BJ (cell line): ENCODE measurements around the gene TSPAN14. TPM values are rescaled to one million over a fixed set of nuclear protein-coding genes. Genes with fewer than 3 reads are reported as not detected.
"Not testable (repeated sequence)": the region's sequence is repeated elsewhere in the genome, so short reads cannot be mapped to it uniquely, and the experiment has no call there.

ENCODE experiments used
- CTCF ChIA-PET: fragments of 350-600 bp; formaldehyde crosslinking; extraction: SDS; loops from one replicate; lab custom pipeline; 2021; ENCODE audit warnings: antibody characterized with exemption, inconsistent platforms; lab: Yijun Ruan, JAX
- POLR2A ChIA-PET: fragments of 300-600 bp; sonication (Branson Sonifier 250); formaldehyde crosslinking; extraction: SDS; loops from one replicate; lab custom pipeline; 2021; ENCODE audit warnings: antibody characterized with exemption; lab: Charles Lee
- DNase-seq: peaks from one replicate; pipeline ENCODE4 v3.0.0-alpha.2; 2011; ENCODE audit warnings: low read depth
- H3K27me3 ChIP-seq: 2 replicates; pipeline ENCODE4 v1.6.0; 2011; ENCODE audit warnings: low read length; ENCODE audit not compliant: control insufficient read depth, insufficient read depth
- H3K36me3 ChIP-seq: 2 replicates; pipeline ENCODE4 v1.5.1; 2011; ENCODE audit warnings: low read length; ENCODE audit not compliant: control insufficient read depth, insufficient read depth
- H3K4me3 ChIP-seq: 2 replicates; pipeline ENCODE4 v1.5.1; 2011; ENCODE audit warnings: low read depth, mild to moderate bottlenecking, control low read depth, low read length
- polyA plus RNA-seq: library from polyadenylated mRNA; depleted of rRNA; stranded (reverse); fragments of >200 nt; gene quantifications from 2 replicates; pipeline ENCODE4 v1.2.3, GENCODE V29; 2011
- TF ChIP-seq, protein P1 (sequence below): IDR thresholded peaks from 2 replicates; pipeline ENCODE4 v1.5.1; 2011; ENCODE audit warnings: low read depth, mild to moderate bottlenecking, control low read depth, inconsistent platforms, low read length, moderate library complexity; ENCODE audit not compliant: insufficient read depth

The TSPAN14 gene
- polyA plus RNA-seq, 1 experiment = 33.3 TPM

DNA sequence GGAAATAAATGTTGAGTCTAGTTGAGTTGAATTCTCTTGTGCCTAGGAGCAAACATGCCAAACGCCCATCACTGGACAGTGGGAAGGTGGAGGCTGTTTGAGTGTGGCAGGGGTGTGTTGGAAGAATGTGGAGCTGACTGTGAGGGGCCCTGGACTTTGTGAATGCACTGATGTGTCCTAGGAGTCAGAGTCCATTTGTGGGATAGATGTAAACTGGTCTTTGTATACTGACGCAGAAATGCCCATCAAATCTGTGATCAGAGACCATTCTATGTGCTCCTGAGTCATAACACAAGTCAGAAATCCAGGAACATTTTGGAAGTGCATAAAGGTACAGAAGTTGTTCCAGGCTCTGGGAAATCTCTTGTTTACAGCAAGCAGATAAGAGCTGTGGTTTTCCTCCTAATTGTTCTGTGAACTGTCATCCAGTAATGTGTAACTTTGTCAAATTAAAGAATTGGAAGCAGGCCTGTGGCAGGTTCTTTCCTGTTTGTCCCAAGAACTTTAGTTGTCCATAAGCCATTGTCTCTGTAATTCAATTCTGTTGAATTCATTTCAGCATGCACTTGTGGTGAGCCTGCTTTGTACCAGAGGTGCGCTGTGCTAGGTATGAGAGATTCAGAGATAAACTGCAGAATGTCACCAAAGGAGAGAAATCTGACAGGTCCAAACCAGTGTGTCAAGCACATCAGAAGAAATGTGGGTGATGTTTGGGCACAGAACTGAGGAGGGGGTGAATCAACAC is 38.2 kb upstream of the TSPAN14 start:
- ChIA-PET POLR2A (no interaction called here), CTCF (no interaction called here)
- DNase-seq = no peak

DNA sequence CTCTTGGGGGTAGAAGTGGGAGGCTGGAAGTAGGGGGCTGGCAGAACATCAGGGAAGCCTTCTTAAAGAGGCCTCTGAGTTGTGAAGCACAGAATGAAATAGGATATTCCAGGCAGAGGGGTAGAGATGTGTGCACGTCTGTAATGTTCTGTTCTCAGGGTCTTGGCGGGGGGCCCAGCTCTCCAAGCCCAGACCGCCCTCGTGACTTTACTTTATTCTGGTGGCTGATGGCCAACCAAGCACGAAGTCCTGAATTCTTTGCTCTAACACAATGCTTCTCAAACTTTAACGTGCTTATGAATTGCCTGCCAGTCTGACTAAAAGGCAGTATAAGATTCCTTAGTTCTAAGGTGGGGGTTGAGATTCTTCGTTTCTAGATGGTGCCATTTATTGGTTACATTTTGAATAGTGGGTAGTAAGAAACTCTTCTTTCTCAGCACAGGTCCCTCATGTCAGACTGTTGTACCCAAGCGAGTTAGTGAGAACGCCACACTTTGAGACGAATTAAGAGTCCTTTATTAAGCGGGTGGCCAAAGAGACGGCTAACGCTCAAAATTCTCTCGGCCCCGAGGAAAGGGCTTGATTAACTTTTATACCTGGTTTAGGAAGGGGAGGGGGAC is 37.5 kb upstream of the TSPAN14 start:
- TF ChIP-seq, protein P1, sequence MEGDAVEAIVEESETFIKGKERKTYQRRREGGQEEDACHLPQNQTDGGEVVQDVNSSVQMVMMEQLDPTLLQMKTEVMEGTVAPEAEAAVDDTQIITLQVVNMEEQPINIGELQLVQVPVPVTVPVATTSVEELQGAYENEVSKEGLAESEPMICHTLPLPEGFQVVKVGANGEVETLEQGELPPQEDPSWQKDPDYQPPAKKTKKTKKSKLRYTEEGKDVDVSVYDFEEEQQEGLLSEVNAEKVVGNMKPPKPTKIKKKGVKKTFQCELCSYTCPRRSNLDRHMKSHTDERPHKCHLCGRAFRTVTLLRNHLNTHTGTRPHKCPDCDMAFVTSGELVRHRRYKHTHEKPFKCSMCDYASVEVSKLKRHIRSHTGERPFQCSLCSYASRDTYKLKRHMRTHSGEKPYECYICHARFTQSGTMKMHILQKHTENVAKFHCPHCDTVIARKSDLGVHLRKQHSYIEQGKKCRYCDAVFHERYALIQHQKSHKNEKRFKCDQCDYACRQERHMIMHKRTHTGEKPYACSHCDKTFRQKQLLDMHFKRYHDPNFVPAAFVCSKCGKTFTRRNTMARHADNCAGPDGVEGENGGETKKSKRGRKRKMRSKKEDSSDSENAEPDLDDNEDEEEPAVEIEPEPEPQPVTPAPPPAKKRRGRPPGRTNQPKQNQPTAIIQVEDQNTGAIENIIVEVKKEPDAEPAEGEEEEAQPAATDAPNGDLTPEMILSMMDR = no peak
- DNase-seq = no peak

More for the DNA sequence above, 38.2 kb upstream of the TSPAN14 start:
- Histone ChIP-seq H3K27me3 (peaks cover 2% of the 10 kb centered on the region; the same call in 1 of the 2 replicates), H3K4me3 (no peak overlapping the region), H3K36me3 (no peaks in the 10 kb centered on the region)
- TF ChIP-seq, protein P1 = no peak

DNA sequence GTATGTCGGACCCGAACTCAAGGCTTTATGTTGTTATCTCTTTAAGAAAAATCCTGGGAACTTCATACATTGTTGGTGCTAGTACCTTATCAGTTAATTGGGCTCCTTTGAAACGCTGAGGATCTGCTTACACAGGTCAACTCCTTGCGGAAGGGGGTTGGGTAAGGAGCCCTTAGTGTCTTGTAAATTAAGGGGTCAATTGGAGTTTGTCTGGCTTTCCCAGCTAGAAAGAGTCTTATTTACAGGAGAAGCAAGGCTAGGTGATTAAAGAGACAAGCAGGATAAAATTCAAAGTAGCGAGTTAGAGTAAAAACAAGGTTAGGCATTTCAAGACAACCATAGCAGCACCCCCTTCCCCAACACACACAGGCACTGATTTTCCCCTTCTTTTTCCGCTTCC is 36.9 kb upstream of the TSPAN14 start:
- H3K27me3 ChIP-seq, H3K36me3 ChIP-seq, DNase-seq, H3K4me3 ChIP-seq, CTCF ChIA-PET, POLR2A ChIA-PET: not testable (repeated sequence)

More for the DNA sequence above, 37.5 kb upstream of the TSPAN14 start:
- ChIA-PET CTCF (no interaction called here), POLR2A (no interaction called here)
- no peak overlapping the region for H3K4me3 ChIP-seq
- H3K27me3 ChIP-seq = peaks cover 2% of the 10 kb centered on the region; the same call in 1 of the 2 replicates
- H3K36me3 ChIP-seq = no peaks in the 10 kb centered on the region

DNA sequence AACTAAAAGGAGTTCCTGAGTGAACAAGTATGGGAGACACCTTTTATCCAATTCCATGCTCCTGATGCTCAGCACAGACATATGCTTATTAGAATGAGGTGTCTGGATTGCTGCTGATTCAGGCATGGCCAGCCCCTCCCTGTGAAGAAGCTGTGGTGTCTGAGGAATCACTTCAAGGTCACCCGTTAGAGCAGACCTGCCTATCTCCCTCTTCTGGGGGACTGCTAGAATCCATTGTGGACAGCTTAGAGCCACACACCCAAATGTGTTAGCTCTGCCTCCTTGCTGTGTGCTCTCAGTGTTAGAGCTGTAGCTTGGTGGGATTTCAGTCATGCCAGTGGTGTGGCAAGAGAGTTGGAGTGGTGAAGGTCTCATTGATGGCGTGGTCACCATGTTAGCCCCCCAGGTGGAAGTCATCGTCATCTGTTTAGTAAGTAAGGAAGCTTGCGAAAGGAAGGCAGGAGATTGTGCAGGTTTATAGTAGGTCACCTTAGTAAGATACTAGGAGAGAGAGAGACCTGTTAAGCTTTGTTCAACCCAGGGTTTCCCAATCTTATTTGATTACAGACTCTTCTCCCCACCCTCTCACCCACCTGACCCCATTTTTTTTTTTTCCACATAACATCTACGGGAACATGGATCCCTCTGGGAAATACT is 32.9 kb upstream of the TSPAN14 start:
- peaks cover 3% of the 10 kb centered on the region for H3K27me3 ChIP-seq
- H3K4me3 ChIP-seq = no peak overlapping the region
- no peak for DNase-seq
- ChIA-PET POLR2A (no interaction called here), CTCF (interaction anchor here (0.8 to 1.5 kb wide), 2 partner anchors 10 to 22 kb away, joined by 3 to 4 read pairs; no protein-coding TSS in a partner anchor)
- TF ChIP-seq, protein P1 = no peak
- H3K36me3 ChIP-seq = no peaks in the 10 kb centered on the region

DNA sequence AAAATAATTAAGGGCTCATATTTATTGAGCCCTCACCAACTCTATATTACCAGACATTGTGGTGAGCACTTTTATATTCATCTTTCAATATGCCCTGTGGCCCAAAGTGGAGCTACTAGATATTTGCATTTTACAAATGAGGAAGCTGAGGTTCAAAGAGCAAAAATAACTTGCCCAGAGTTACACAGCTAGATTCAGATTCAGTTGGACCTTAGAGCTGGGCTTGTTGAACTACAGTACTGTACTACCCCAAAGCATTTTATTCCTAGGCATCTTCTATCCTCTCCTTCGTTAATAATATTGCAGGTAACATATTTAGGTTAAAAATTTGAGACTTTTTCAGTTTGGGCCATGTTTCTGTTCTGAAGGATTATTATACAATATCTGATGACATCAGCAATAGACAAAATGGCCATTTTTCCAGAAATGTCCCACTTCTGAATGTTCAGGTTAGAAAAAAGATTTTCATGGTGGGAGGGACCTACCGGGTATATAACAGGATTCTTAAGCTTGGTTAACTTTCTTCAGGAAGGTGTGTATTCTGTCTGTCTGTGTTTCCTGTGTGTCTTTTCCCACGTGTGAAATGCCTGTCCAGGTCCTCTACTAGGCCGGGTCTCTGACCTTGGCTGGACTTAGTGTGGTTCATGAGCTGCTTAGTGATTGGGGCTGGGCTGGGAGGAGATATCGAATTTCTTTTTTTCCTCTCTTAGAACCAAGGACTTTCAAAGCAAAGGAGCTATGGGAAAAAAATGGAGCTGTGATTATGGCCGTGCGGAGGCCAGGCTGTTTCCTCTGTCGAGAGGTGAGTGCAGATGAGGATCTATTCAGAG is 32.2 kb upstream of the TSPAN14 start:
- Histone ChIP-seq H3K4me3 (no peak overlapping the region), H3K27me3 (peaks cover 3% of the 10 kb centered on the region), H3K36me3 (no peaks in the 10 kb centered on the region)
- TF ChIP-seq, protein P1 = no peak
- CTCF ChIA-PET = interaction anchor here (0.8 to 1.7 kb wide), 5 partner anchors 9 to 84 kb away, joined by 3 to 6 read pairs (median 3); no protein-coding TSS in a partner anchor
- DNase-seq = no peak
- POLR2A ChIA-PET = no interaction called here
